GM18508 (cell line): ENCODE data around the gene UBAC1.

ENCODE experiments used
- ATAC-seq: cut with Tn5 transposase; IDR thresholded peaks from one replicate; pipeline ENCODE4 v1.9.1; 2021; ENCODE audit warnings: moderate number of reproducible peaks; ENCODE audit not compliant: insufficient read depth, unreplicated experiment

The UBAC1 gene

GRCh38 chr9:135994501-135995192 lies 33.5 kb upstream of the UBAC1 start:
- ATAC-seq, result no peak

GRCh38 chr9:135993765-135994500 lies 32.8 kb upstream of the UBAC1 start:
- no peak for ATAC-seq

GRCh38 chr9:135993409-135993742 lies 32.2 kb upstream of the UBAC1 start:
- ATAC-seq, result no peak

GRCh38 chr9:135992486-135993408 lies 31.6 kb upstream of the UBAC1 start:
- no peak for ATAC-seq

GRCh38 chr9:135991771-135992170 lies 30.6 kb upstream of the UBAC1 start:
- ATAC-seq, result no peak

GRCh38 chr9:135990468-135991429 lies 29.6 kb upstream of the UBAC1 start:
- ATAC-seq, result no peak

GRCh38 chr9:135989722-135990467 lies 28.7 kb upstream of the UBAC1 start:
- no peak for ATAC-seq

GRCh38 chr9:135989157-135989556 lies 28.0 kb upstream of the UBAC1 start:
- no peak for ATAC-seq

GRCh38 chr9:135988493-135988892 lies 27.3 kb upstream of the UBAC1 start:
- no peak for ATAC-seq

- ATAC-seq, result no peak
Observed at GRCh38 chr9:135987838-135988404, 26.7 kb upstream of the UBAC1 start.

GRCh38 chr9:135986605-135987004 lies 25.4 kb upstream of the UBAC1 start:
- no peak for ATAC-seq

GRCh38 chr9:135985889-135986288 lies 24.7 kb upstream of the UBAC1 start:
- no peak for ATAC-seq

- ATAC-seq, result no peak
Observed at GRCh38 chr9:135985459-135985774, 24.2 kb upstream of the UBAC1 start.

- no peak for ATAC-seq
Observed at GRCh38 chr9:135984072-135984710, 23.0 kb upstream of the UBAC1 start.

- no peak for ATAC-seq
Observed at GRCh38 chr9:135983208-135984071, 22.3 kb upstream of the UBAC1 start.

- ATAC-seq, result no peak
Observed at GRCh38 chr9:135982499-135983207, 21.5 kb upstream of the UBAC1 start.
